IMR-90 (cell line): ENCODE measurements around the gene SPAG5. TPM values are rescaled to one million over a fixed set of nuclear protein-coding genes. Genes with fewer than 3 reads are reported as not detected.

ENCODE experiments used
- ATAC-seq: fragments of 200-7000 bp; cut with Tn5 transposase; 2 replicates; pipeline ENCODE4 v1.9.1; 2020; ENCODE audit warnings: low read depth, mild to moderate bottlenecking, moderate library complexity
- BruUV-seq: library from RNA; stranded (reverse); fragments of 400-500 nt; replicated peaks from 2 replicates; lab custom pipeline; 2021; lab: Mats Ljungman, UMichigan
- CTCF ChIA-PET: fragments of 300-600 bp; formaldehyde crosslinking; extraction: SDS; loops from one replicate; lab custom pipeline; 2021; ENCODE audit warnings: antibody characterized with exemption; lab: Yijun Ruan, JAX
- POLR2A ChIA-PET: fragments of 300-600 bp; sonication (Branson Sonifier 250); formaldehyde crosslinking; loops from one replicate; lab custom pipeline; 2022; ENCODE audit warnings: antibody characterized with exemption; ENCODE audit not compliant: unreplicated experiment; lab: Charles Lee
- DNase-seq: peaks from one replicate; pipeline ENCODE4 v3.0.0; 2013
- H2AFZ ChIP-seq: replicated peaks from 2 replicates; pipeline ENCODE3; 2013; ENCODE audit warnings: low read length, mild to moderate bottlenecking; ENCODE audit not compliant: poor library complexity
- H2AK5ac ChIP-seq: 2 replicates; pipeline ENCODE4 v1.6.1; 2013; ENCODE audit warnings: low read depth, low read length, inconsistent platforms
- H2AK9ac ChIP-seq: replicated peaks from 2 replicates; pipeline ENCODE3; 2013; ENCODE audit warnings: mild to moderate bottlenecking, low read depth, low read length, moderate library complexity; ENCODE audit not compliant: poor library complexity
- H2BK120ac ChIP-seq: 2 replicates; pipeline ENCODE4 v1.6.1; 2013; ENCODE audit warnings: low read depth, low read length, inconsistent platforms
- H2BK15ac ChIP-seq: 3 replicates; pipeline ENCODE4 v1.6.1; 2013; ENCODE audit warnings: low read depth, low read length, inconsistent platforms
- H2BK20ac ChIP-seq: 2 replicates; pipeline ENCODE4 v1.6.1; 2013; ENCODE audit warnings: low read depth, mild to moderate bottlenecking, inconsistent platforms, low read length, moderate library complexity
- H2BK5ac ChIP-seq: 2 replicates; pipeline ENCODE4 v1.6.1; 2013; ENCODE audit warnings: mild to moderate bottlenecking, low read depth, low read length, inconsistent platforms; ENCODE audit not compliant: poor library complexity, severe bottlenecking
- H3K14ac ChIP-seq: replicated peaks from 2 replicates; pipeline ENCODE4 v1.6.1; 2013; ENCODE audit warnings: low read depth, low read length, inconsistent platforms
- H3K18ac ChIP-seq: 2 replicates; pipeline ENCODE4 v1.6.1; 2013; ENCODE audit warnings: low read depth, low read length, control low read depth
- H3K23ac ChIP-seq: 2 replicates; pipeline ENCODE4 v1.6.1; 2013; ENCODE audit warnings: low read depth, low read length, inconsistent platforms
- H3K27ac ChIP-seq: 2 replicates; pipeline ENCODE4 v1.5.1; 2013; ENCODE audit warnings: mild to moderate bottlenecking, control low read depth, low read length; ENCODE audit not compliant: insufficient read depth
- H3K27me3 ChIP-seq: 2 replicates; pipeline ENCODE4 v1.6.1; 2013; ENCODE audit warnings: low read length; ENCODE audit not compliant: control insufficient read depth, insufficient read depth
- H3K36me3 ChIP-seq: 2 replicates; pipeline ENCODE4 v1.6.1; 2013; ENCODE audit warnings: low read length, mixed read lengths; ENCODE audit not compliant: control insufficient read depth, insufficient read depth
- H3K4ac ChIP-seq: 2 replicates; pipeline ENCODE4 v1.6.1; 2013; ENCODE audit warnings: low read depth, low read length, inconsistent platforms
- H3K4me1 ChIP-seq: 2 replicates; pipeline ENCODE4 v1.6.1; 2013; ENCODE audit warnings: low read length, mixed read lengths; ENCODE audit not compliant: control insufficient read depth, insufficient read depth
- H3K4me2 ChIP-seq: 2 replicates; pipeline ENCODE4 v1.6.1; 2013; ENCODE audit warnings: low read depth, mild to moderate bottlenecking, control low read depth, low read length, moderate library complexity
- H3K4me3 ChIP-seq: 2 replicates; pipeline ENCODE4 v1.5.1; 2013; ENCODE audit warnings: low read depth, mild to moderate bottlenecking, control low read depth, low read length, moderate library complexity; ENCODE audit not compliant: insufficient read depth
- H3K56ac ChIP-seq: 2 replicates; pipeline ENCODE4 v1.6.1; 2013; ENCODE audit warnings: low read length, inconsistent platforms; ENCODE audit not compliant: insufficient read depth; ENCODE audit errors: extremely low read depth
- H3K79me1 ChIP-seq, 2 experiments: 2 replicates each; pipeline ENCODE4 v1.6.1; 2013; ENCODE audit warnings: low read length in 2 of 2, inconsistent platforms in 1 of 2, low read depth in 1 of 2
- H3K9ac ChIP-seq: 2 replicates; pipeline ENCODE4 v1.6.1; 2013; ENCODE audit warnings: low read depth, low read length, control low read depth
- H3K9me1 ChIP-seq: 2 replicates; pipeline ENCODE4 v1.6.1; 2013; ENCODE audit warnings: low read length, inconsistent platforms; ENCODE audit not compliant: insufficient read depth
- H3K9me3 ChIP-seq: 2 replicates; pipeline ENCODE4 v1.6.1; 2013; ENCODE audit warnings: low read length; ENCODE audit not compliant: control insufficient read depth, insufficient read depth
- H4K20me1 ChIP-seq: 2 replicates; pipeline ENCODE4 v1.6.1; 2013; ENCODE audit warnings: low read length, inconsistent platforms; ENCODE audit not compliant: insufficient read depth
- H4K5ac ChIP-seq: 2 replicates; pipeline ENCODE4 v1.6.1; 2013; ENCODE audit warnings: mild to moderate bottlenecking, low read depth, low read length, control low read depth
- H4K8ac ChIP-seq, 2 experiments: 2 replicates each; pipeline ENCODE4 v1.6.1; 2013; ENCODE audit warnings: low read depth in 2 of 2, low read length in 2 of 2, control low read depth in 1 of 2, inconsistent platforms in 1 of 2
- H4K91ac ChIP-seq: 2 replicates; pipeline ENCODE4 v1.6.1; 2013; ENCODE audit warnings: low read depth, low read length, inconsistent platforms; ENCODE audit not compliant: insufficient read depth
- BHLHE40 ChIP-seq: fragments of 150-350 bp; IDR thresholded peaks from 2 replicates; pipeline ENCODE4 v1.6.1; 2016; ENCODE audit warnings: mild to moderate bottlenecking, low read depth, low read length
- CEBPB ChIP-seq: IDR thresholded peaks from 2 replicates; pipeline ENCODE4 v1.6.1; 2012; ENCODE audit warnings: low read depth, low read length, improper control_type of control experiment
- CHD1 ChIP-seq: IDR thresholded peaks from 2 replicates; pipeline ENCODE4 v1.6.1; 2012; ENCODE audit warnings: low read depth, low read length, improper control_type of control experiment
- CTCF ChIP-seq: conservative IDR thresholded peaks from 2 replicates; pipeline ENCODE4 v1.5.1; 2012; ENCODE audit warnings: mild to moderate bottlenecking, low read depth, low read length, improper control_type of control experiment
- ELK1 ChIP-seq: fragments of 150-350 bp; IDR thresholded peaks from 2 replicates; pipeline ENCODE4 v1.6.1; 2016; ENCODE audit warnings: low read depth, mild to moderate bottlenecking, low read length, moderate library complexity, borderline replicate concordance
- FOS ChIP-seq: fragments of 150-350 bp; IDR thresholded peaks from 2 replicates; pipeline ENCODE4 v1.6.1; 2016; ENCODE audit warnings: low read depth, low read length
- MAFK ChIP-seq: IDR thresholded peaks from 2 replicates; pipeline ENCODE4 v1.6.1; 2012; ENCODE audit warnings: low read depth, low read length, improper control_type of control experiment
- MAZ ChIP-seq: IDR thresholded peaks from 2 replicates; pipeline ENCODE4 v1.6.1; 2012; ENCODE audit warnings: low read depth, mild to moderate bottlenecking, low read length, improper control_type of control experiment, moderate library complexity, borderline replicate concordance
- MXI1 ChIP-seq: IDR thresholded peaks from 2 replicates; pipeline ENCODE4 v1.6.1; 2012; ENCODE audit warnings: low read depth, mild to moderate bottlenecking, low read length, moderate library complexity, borderline replicate concordance
- NFE2L2 ChIP-seq: fragments of 150-350 bp; IDR thresholded peaks from 2 replicates; pipeline ENCODE4 v1.6.1; 2016; ENCODE audit warnings: low read depth, mild to moderate bottlenecking, low read length
- POLR2A ChIP-seq: IDR thresholded peaks from 2 replicates; pipeline ENCODE4 v1.6.1; 2012; ENCODE audit warnings: mild to moderate bottlenecking, low read depth, low read length
- RAD21 ChIP-seq: IDR thresholded peaks from 2 replicates; pipeline ENCODE4 v1.6.1; 2012; ENCODE audit warnings: low read length, improper control_type of control experiment
- RCOR1 ChIP-seq: IDR thresholded peaks from 2 replicates; pipeline ENCODE4 v1.6.1; 2012; ENCODE audit warnings: mild to moderate bottlenecking, low read length, improper control_type of control experiment; ENCODE audit not compliant: insufficient replicate concordance
- RFX5 ChIP-seq: IDR thresholded peaks from 2 replicates; pipeline ENCODE4 v1.8.0; 2012; ENCODE audit warnings: low read depth, mild to moderate bottlenecking, low read length, moderate library complexity
- SMC3 ChIP-seq: fragments of 150-350 bp; IDR thresholded peaks from 2 replicates; pipeline ENCODE4 v1.6.1; 2016; ENCODE audit warnings: low read depth, mild to moderate bottlenecking, antibody characterized with exemption, low read length, moderate library complexity
- USF2 ChIP-seq: fragments of 150-350 bp; IDR thresholded peaks from 2 replicates; pipeline ENCODE4 v1.6.1; 2017; ENCODE audit warnings: mild to moderate bottlenecking, antibody characterized with exemption, low read length, low read depth
- WGBS, 2 experiments: methylation state at CpG; one replicate each; pipeline versions ENCODE4 v1.1.5 to v1.1.7; 2013; ENCODE audit warnings: missing lambda C conversion rate in 2 of 2; ENCODE audit not compliant: insufficient read length in 1 of 2; ENCODE audit errors: extremely low coverage in 2 of 2; 5-methylcytosine and 5-hydroxymethylcytosine counted together
- dilution Hi-C: fragments of 300-500 bp; cut with HindIII; formaldehyde crosslinking; loops from one replicate; pipeline ENCODE4 v1.14.3; 2018; ENCODE audit warnings: low sequenced_read_pairs; ENCODE audit not compliant: unreplicated experiment
- in situ Hi-C: fragments of 300-500 bp; cut with MboI; formaldehyde crosslinking; loops from 3 replicates; pipeline ENCODE4 v1.14.3; 2019; ENCODE audit warnings: low sequenced_read_pairs, inconsistent platforms, mixed read lengths
- intact Hi-C: fragments of 100-400 bp; cut with micrococcal nuclease; formaldehyde crosslinking; loops from 2 replicates; pipeline ENCODE4 v1.10.0; 2022
- polyA plus RNA-seq, 3 experiments: library from polyadenylated mRNA; depleted of rRNA; stranded (reverse); fragments of >200 nt; gene quantifications; 2 replicates each; pipeline ENCODE4 v1.2.3, GENCODE V29; 2012; ENCODE audit warnings: low replicate concordance in 1 of 3
- total RNA-seq: library from RNA; depleted of rRNA; stranded (reverse); fragments of >200 nt; gene quantifications from 2 replicates; pipeline ENCODE4 v1.2.3, GENCODE V29; 2012

SPAG5 gene
- total and polyA plus RNA-seq, 2 of the 4 experiments (the other 2 are of a cell fraction): 40.3 to 60.8 TPM

- H3K36me3 ChIP-seq: peaks cover 51% of the 10 kb centered on the region
- intact Hi-C loops: no loop called here
- no peak overlapping the region for H2BK5ac ChIP-seq
- no peak overlapping the region for H3K56ac ChIP-seq
- no peak overlapping the region for H3K4ac ChIP-seq
- H2AK9ac ChIP-seq: no peak overlapping the region
- no peak overlapping the region for H4K5ac ChIP-seq
- no peaks in the 10 kb centered on the region for H3K9me1 ChIP-seq
- no peak overlapping the region for H3K4me3 ChIP-seq
- no peaks in the 10 kb centered on the region for H4K20me1 ChIP-seq
- no peaks in the 10 kb centered on the region for H3K27me3 ChIP-seq
- no TSS peak for BruUV-seq
- no peak overlapping the region for H2AK5ac ChIP-seq
- no peak for ATAC-seq
- H3K14ac ChIP-seq: no peak overlapping the region
- POLR2A ChIA-PET: no interaction called here
- H2BK120ac ChIP-seq: no peak overlapping the region
- H4K91ac ChIP-seq: no peak overlapping the region
- 100% methylated on average over 1 of the region's 4 CpGs; no CpG with 5 or more reads in 1 of the 2 experiments for WGBS, 2 experiments
- no peak overlapping the region for H3K18ac ChIP-seq
- DNase-seq: no peak
- dilution Hi-C loops: no loop called here
- no peak overlapping the region for H2BK20ac ChIP-seq
- H3K79me1 ChIP-seq: peaks cover 3 to 15% of the 10 kb centered on the region in 2 experiments; a peak in 3 of 4 replicates
- H3K9me3 ChIP-seq: no peaks in the 10 kb centered on the region
- no peak overlapping the region for H3K9ac ChIP-seq
- H4K8ac ChIP-seq: no peak overlapping the region
- no peak overlapping the region for H2BK15ac ChIP-seq
- no peaks in the 10 kb centered on the region for H3K4me1 ChIP-seq
- CTCF ChIA-PET: interaction anchor here (0.9 kb wide), 1 partner anchor 11 kb away, joined by 3 read pairs; no protein-coding TSS in a partner anchor
- H3K23ac ChIP-seq: no peak overlapping the region
- no peak overlapping the region for H3K4me2 ChIP-seq
- no peak overlapping the region for H2AFZ ChIP-seq
- in situ Hi-C loops: no loop called here
- no peak for TF ChIP-seq CEBPB
- TF ChIP-seq CTCF: no peak
- no peak for TF ChIP-seq CHD1
- no peak for TF ChIP-seq RCOR1
- no peak for TF ChIP-seq BHLHE40
- no peak for TF ChIP-seq FOS
- TF ChIP-seq MXI1: no peak
- TF ChIP-seq POLR2A: no peak
- TF ChIP-seq MAZ: no peak
- no peak for TF ChIP-seq MAFK
- no peak for TF ChIP-seq RFX5
- no peak for TF ChIP-seq RAD21
- TF ChIP-seq NFE2L2: no peak
- no peak for TF ChIP-seq ELK1
- no peak for TF ChIP-seq USF2
- TF ChIP-seq SMC3: no peak
- no peak overlapping the region for H3K27ac ChIP-seq
Observed at GRCh38 chr17:28623696-28624095, 24.9 kb upstream of the SPAG5 start.
